CD14-positive monocyte (primary cell): ENCODE measurements around the gene CADM1. TPM values are rescaled to one million over a fixed set of nuclear protein-coding genes. Genes with fewer than 3 reads are reported as not detected.

ENCODE experiments used
- DNase-seq, 3 donors: peaks; one replicate each; pipeline ENCODE4 v3.0.0-alpha.2; 2011 to 2022
- H2AFZ ChIP-seq: 2 replicates; pipeline ENCODE4 v1.6.0; 2012; ENCODE audit warnings: mild to moderate bottlenecking, low read depth, low read length, inconsistent platforms; ENCODE audit not compliant: insufficient read depth, poor library complexity, severe bottlenecking
- H3K27ac ChIP-seq, 2 donors: 1 replicate in 1 of 2; 2 replicates in 1 of 2; pipeline ENCODE4 v1.5.1; 2012 to 2013; ENCODE audit warnings: low read length in 2 of 2, control low read depth in 1 of 2, inconsistent platforms in 1 of 2, low read depth in 1 of 2, mild to moderate bottlenecking in 1 of 2
- H3K27me3 ChIP-seq, 2 donors: one replicate each; pipeline versions ENCODE4 v1.6.0 to v1.6.1; 2011 to 2013; ENCODE audit warnings: low read length in 2 of 2; ENCODE audit not compliant: control insufficient read depth in 2 of 2, insufficient read depth in 2 of 2
- H3K36me3 ChIP-seq, 2 donors: replicated peaks in 1 of 2; 1 replicate in 1 of 2; 2 replicates in 1 of 2; pipeline versions ENCODE4 v1.5.1 to v1.6.1; 2012 to 2013; ENCODE audit warnings: low read length in 2 of 2, control low read depth in 1 of 2, inconsistent platforms in 1 of 2, mild to moderate bottlenecking in 1 of 2; ENCODE audit not compliant: insufficient read depth in 2 of 2, control insufficient read depth in 1 of 2
- H3K4me1 ChIP-seq, 2 donors: 1 replicate in 1 of 2; 2 replicates in 1 of 2; pipeline versions ENCODE4 v1.5.1 to v1.6.1; 2012 to 2013; ENCODE audit warnings: low read length in 2 of 2, control low read depth in 1 of 2, inconsistent platforms in 1 of 2, mild to moderate bottlenecking in 1 of 2, moderate library complexity in 1 of 2; ENCODE audit not compliant: insufficient read depth in 2 of 2, control insufficient read depth in 1 of 2
- H3K4me2 ChIP-seq: replicated peaks from 2 replicates; pipeline ENCODE3; 2012; ENCODE audit warnings: low read length, moderate library complexity, mild to moderate bottlenecking; ENCODE audit not compliant: poor library complexity, severe bottlenecking; ENCODE audit errors: extremely low read depth
- H3K4me3 ChIP-seq, 3 experiments: fragments of 200-600 bp in 1 of 3; sonication (generic) in 1 of 3; replicated peaks in 1 of 3; 1 replicate in 2 of 3; 2 replicates in 1 of 3; pipeline ENCODE4 v1.5.1; 2011 to 2013; ENCODE audit warnings: low read length in 3 of 3, mild to moderate bottlenecking in 3 of 3, control low read depth in 2 of 3, low read depth in 2 of 3, inconsistent platforms in 1 of 3, moderate library complexity in 1 of 3
- H3K79me2 ChIP-seq: 2 replicates; pipeline ENCODE4 v1.6.0; 2012; ENCODE audit warnings: mild to moderate bottlenecking, control low read depth, inconsistent platforms, low read length, moderate library complexity; ENCODE audit not compliant: insufficient read depth
- H3K9ac ChIP-seq: 2 replicates; pipeline ENCODE4 v1.6.0; 2017; ENCODE audit warnings: low read length, mild to moderate bottlenecking; ENCODE audit not compliant: insufficient read depth, poor library complexity, severe bottlenecking
- H3K9me3 ChIP-seq, 2 donors: replicated peaks in 1 of 2; 1 replicate in 1 of 2; 2 replicates in 1 of 2; pipeline versions ENCODE4 v1.5.1 to v1.6.1; 2012 to 2013; ENCODE audit warnings: low read length in 2 of 2, control low read depth in 1 of 2; ENCODE audit not compliant: control insufficient read depth in 1 of 2, insufficient read depth in 1 of 2
- H4K20me1 ChIP-seq: 2 replicates; pipeline ENCODE4 v1.6.0; 2012; ENCODE audit warnings: mild to moderate bottlenecking, low read length, control low read depth, moderate library complexity; ENCODE audit not compliant: insufficient read depth
- H3K27ac Mint-ChIP-seq, 7 donors: one replicate each; pipeline ENCODE4 v1.8.0; 2020; ENCODE audit warnings: mild to moderate bottlenecking in 7 of 7, mixed read lengths in 7 of 7, moderate library complexity in 6 of 7, inconsistent platforms in 2 of 7
- H3K27me3 Mint-ChIP-seq, 3 donors: one replicate each; pipeline ENCODE4 v1.8.0; 2021 to 2022; ENCODE audit warnings: low read depth in 3 of 3, mild to moderate bottlenecking in 3 of 3, mixed read lengths in 3 of 3, moderate library complexity in 3 of 3, inconsistent platforms in 1 of 3
- H3K36me3 Mint-ChIP-seq, 2 donors: one replicate each; pipeline ENCODE4 v1.8.0; 2020; ENCODE audit warnings: mixed read lengths in 2 of 2, inconsistent platforms in 1 of 2, mild to moderate bottlenecking in 1 of 2
- H3K4me1 Mint-ChIP-seq: one replicate; pipeline ENCODE4 v1.8.0; 2020; ENCODE audit warnings: mild to moderate bottlenecking, mixed read lengths
- H3K4me3 Mint-ChIP-seq, 2 donors: one replicate each; pipeline ENCODE4 v1.8.0; 2020; ENCODE audit warnings: mild to moderate bottlenecking in 2 of 2, mixed read lengths in 2 of 2, moderate library complexity in 1 of 2
- H3K9me3 Mint-ChIP-seq, 7 donors: one replicate each; pipeline ENCODE4 v1.8.0; 2020 to 2022; ENCODE audit warnings: mixed read lengths in 7 of 7, mild to moderate bottlenecking in 6 of 7, moderate library complexity in 6 of 7, inconsistent platforms in 2 of 7
- WGBS: methylation state at CpG from one replicate; pipeline ENCODE4 v1.1.5; 2013; ENCODE audit warnings: missing lambda C conversion rate; ENCODE audit not compliant: insufficient coverage; 5-methylcytosine and 5-hydroxymethylcytosine counted together
- intact Hi-C, 2 donors: fragments of 100-400 bp; cut with micrococcal nuclease; formaldehyde crosslinking; loops; one replicate each; pipeline versions ENCODE4 v1.15.0 to v1.15.1; 2023
- polyA plus RNA-seq, 3 donors: library from polyadenylated mRNA; depleted of rRNA in 1 of 3; unstranded in 2 of 3; stranded (reverse) in 1 of 3; fragments of 300-500 nt in 2 of 3; fragments of >200 nt in 1 of 3; fragmentation: Illumina TruSeq in 2 of 3; gene quantifications; 1 replicate in 2 of 3; 2 replicates in 1 of 3; pipeline ENCODE4 v1.2.3, GENCODE V29; 2012 to 2021
- TF ChIP-seq, protein P1 (sequence below): fragments of 200-600 bp; IDR thresholded peaks from one replicate; pipeline ENCODE4 v1.8.0; 2022; ENCODE audit warnings: antibody characterized with exemption, mild to moderate bottlenecking

CADM1 gene
- polyA plus RNA-seq, 3 donors: not detected

DNA sequence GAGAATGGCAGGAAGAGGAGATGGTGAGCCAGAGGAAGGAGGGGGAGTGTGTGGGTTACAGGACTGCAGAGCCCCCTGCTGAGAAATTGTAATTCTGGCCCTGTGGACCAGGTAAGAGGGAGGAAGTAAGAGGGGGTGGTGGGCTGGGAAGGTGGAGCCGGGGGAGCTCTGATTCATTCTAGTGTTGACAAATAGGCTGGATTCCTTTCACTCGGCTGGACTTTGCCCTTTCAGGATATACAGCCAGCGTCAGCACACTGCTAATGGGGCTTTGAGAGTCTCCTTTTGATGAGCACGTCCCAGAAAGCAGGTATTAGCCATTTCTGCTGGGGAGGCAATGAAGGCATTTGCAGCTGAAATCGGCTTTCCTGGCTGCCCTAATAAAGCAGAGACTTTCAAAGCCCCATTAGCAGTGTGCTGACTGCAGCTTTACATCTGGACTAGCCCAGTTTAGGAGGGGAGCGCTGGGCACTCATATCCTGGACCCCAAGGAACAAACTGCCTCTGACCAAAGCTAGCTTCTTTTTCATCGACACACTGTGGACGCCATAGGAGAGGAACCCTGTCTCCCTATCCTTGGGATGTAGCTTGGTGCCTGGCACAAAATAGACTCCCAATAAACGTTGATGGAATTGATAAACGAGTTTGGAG lies 44.8 kb upstream of the CADM1 start:
- DNase-seq: no peak
- Histone ChIP-seq H3K4me1 (no peaks in the 10 kb centered on the region), H3K9ac (no peak overlapping the region), H3K36me3 (no peaks in the 10 kb centered on the region), H3K79me2 (no peaks in the 10 kb centered on the region), H3K27me3 (no peaks in the 10 kb centered on the region), H3K9me3 (no peaks in the 10 kb centered on the region), H2AFZ (no peak overlapping the region), H3K4me2 (no peak overlapping the region), H4K20me1 (no peaks in the 10 kb centered on the region), H3K4me3 (no peak overlapping the region), H3K27ac (no peak overlapping the region)
- no peaks in the 10 kb centered on the region for H3K4me1 Mint-ChIP-seq
- TF ChIP-seq, protein P1, sequence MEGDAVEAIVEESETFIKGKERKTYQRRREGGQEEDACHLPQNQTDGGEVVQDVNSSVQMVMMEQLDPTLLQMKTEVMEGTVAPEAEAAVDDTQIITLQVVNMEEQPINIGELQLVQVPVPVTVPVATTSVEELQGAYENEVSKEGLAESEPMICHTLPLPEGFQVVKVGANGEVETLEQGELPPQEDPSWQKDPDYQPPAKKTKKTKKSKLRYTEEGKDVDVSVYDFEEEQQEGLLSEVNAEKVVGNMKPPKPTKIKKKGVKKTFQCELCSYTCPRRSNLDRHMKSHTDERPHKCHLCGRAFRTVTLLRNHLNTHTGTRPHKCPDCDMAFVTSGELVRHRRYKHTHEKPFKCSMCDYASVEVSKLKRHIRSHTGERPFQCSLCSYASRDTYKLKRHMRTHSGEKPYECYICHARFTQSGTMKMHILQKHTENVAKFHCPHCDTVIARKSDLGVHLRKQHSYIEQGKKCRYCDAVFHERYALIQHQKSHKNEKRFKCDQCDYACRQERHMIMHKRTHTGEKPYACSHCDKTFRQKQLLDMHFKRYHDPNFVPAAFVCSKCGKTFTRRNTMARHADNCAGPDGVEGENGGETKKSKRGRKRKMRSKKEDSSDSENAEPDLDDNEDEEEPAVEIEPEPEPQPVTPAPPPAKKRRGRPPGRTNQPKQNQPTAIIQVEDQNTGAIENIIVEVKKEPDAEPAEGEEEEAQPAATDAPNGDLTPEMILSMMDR: no peak
- H3K27me3 Mint-ChIP-seq: peaks cover 5 to 12% (median 7%) of the 10 kb centered on the region in 3 donors
- H3K4me3 Mint-ChIP-seq: no peak overlapping the region
- peaks cover 0 to 8% (median 0%) of the 10 kb centered on the region in 7 donors for H3K9me3 Mint-ChIP-seq
- 26% methylated on average over 8 of the region's 10 CpGs for WGBS
- peak overlapping the region in 1 of 7 donors; percentile 66 for H3K27ac Mint-ChIP-seq
- intact Hi-C loops: no loop called here
- H3K36me3 Mint-ChIP-seq: no peaks in the 10 kb centered on the region

DNA sequence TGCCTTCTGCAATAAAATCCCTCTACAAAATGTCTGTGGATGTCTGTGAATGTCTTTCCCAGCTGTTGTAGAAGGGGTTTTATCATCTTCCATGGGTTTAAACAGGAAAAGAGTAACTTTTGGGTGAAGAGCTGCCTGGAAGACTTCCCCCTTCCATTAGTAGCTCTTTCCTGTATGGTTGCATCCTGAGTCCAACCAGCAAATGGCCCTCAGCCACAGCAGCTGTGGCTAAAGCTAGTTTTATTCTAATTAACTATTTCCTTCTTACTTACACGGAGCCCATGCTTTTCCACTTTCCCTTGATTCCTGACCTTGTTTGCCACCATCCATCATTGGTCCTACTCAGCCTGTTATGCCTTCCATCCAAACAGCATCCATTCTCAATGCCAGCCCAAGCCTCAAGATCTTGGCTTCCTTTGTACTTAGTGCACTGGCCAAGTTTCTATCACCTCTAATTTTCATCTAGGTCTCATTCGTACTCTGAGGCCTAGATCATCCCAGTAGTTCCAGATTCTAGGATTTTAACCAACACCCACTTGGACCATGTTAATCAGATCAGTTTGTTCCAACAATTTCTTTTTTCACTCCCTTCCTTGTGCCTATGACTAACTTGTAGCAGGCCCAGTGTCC lies 41.5 kb upstream of the CADM1 start:
- H3K36me3 Mint-ChIP-seq: no peaks in the 10 kb centered on the region
- Histone ChIP-seq H2AFZ (no peak overlapping the region), H3K4me2 (no peak overlapping the region), H3K79me2 (no peaks in the 10 kb centered on the region), H3K9me3 (no peaks in the 10 kb centered on the region), H3K27me3 (no peaks in the 10 kb centered on the region), H3K4me3 (no peak overlapping the region), H3K9ac (no peak overlapping the region), H3K27ac (no peak overlapping the region), H3K4me1 (no peaks in the 10 kb centered on the region), H3K36me3 (no peaks in the 10 kb centered on the region), H4K20me1 (no peaks in the 10 kb centered on the region)
- H3K4me1 Mint-ChIP-seq: no peaks in the 10 kb centered on the region
- WGBS: 53% methylated on average over 2 of the region's 2 CpGs
- intact Hi-C loops: no loop called here
- no peak overlapping the region for H3K27ac Mint-ChIP-seq
- DNase-seq: no peak
- peaks cover 0 to 8% (median 0%) of the 10 kb centered on the region in 7 donors for H3K9me3 Mint-ChIP-seq
- TF ChIP-seq, protein P1: no peak
- H3K27me3 Mint-ChIP-seq: peaks cover 5 to 10% (median 8%) of the 10 kb centered on the region in 3 donors
- H3K4me3 Mint-ChIP-seq: no peak overlapping the region
